ENCODE data around the gene ARL15. TPM values are rescaled to one million over a fixed set of nuclear protein-coding genes. Genes with fewer than 3 reads are reported as not detected.

The ARL15 gene
- total RNA-seq, 4 donors from 2014 or later, result 19.6 to 52.5 (median 30.6) TPM

DNA sequence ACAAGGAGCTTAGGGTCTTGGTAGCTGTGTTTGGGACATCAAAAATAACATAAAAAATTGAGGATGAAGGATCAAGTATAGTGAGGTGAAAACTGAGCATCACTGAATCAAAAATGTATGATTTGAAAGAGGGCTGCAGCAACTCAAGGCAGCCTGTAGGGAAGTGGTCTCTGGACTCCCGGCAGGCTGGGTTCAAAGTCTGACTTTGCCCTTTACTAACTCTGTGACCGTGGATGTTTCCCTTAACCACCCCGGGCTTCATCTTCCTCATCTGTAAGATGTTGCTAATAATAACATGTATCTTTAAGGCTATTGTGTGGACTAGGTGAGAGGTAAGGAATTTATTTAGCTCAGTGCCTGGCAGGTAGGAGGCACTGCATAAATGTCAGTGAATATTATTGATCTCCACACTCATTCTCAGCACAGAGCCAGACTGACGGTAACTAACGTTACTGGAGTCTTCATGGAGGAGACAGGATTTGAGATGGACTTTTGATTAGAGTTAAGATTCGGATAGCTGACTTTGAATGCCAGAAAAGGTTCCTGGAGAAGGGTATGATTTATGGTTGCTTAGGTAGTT, 382.6 kb downstream of the ARL15 start:
- TF ChIP-seq, protein P1, sequence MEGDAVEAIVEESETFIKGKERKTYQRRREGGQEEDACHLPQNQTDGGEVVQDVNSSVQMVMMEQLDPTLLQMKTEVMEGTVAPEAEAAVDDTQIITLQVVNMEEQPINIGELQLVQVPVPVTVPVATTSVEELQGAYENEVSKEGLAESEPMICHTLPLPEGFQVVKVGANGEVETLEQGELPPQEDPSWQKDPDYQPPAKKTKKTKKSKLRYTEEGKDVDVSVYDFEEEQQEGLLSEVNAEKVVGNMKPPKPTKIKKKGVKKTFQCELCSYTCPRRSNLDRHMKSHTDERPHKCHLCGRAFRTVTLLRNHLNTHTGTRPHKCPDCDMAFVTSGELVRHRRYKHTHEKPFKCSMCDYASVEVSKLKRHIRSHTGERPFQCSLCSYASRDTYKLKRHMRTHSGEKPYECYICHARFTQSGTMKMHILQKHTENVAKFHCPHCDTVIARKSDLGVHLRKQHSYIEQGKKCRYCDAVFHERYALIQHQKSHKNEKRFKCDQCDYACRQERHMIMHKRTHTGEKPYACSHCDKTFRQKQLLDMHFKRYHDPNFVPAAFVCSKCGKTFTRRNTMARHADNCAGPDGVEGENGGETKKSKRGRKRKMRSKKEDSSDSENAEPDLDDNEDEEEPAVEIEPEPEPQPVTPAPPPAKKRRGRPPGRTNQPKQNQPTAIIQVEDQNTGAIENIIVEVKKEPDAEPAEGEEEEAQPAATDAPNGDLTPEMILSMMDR (IDR thresholded peaks at IDR 0.05; ENCODE audit: low read depth), result no peak

DNA sequence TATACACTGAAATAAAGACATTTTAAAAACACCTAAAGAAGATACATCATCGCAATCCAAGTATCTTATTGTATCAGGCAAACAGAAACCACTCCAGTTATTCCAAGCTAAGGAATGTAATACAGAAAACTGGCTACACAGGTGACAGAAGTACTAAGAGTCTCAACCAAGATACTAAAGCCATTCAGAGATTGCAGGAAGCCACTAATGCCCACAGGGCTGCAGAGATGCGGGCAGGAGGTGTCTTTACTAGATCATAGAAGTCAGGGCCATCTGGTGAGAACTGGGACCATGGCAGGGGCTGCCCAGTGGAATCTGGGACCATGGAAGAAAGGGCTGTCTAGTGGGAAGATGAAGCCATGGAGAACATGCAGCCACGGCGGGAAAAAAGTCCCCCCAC, 384.3 kb downstream of the ARL15 start:
- TF ChIP-seq, protein P1 (IDR thresholded peaks at IDR 0.05; ENCODE audit: low read depth), result no peak

DNA sequence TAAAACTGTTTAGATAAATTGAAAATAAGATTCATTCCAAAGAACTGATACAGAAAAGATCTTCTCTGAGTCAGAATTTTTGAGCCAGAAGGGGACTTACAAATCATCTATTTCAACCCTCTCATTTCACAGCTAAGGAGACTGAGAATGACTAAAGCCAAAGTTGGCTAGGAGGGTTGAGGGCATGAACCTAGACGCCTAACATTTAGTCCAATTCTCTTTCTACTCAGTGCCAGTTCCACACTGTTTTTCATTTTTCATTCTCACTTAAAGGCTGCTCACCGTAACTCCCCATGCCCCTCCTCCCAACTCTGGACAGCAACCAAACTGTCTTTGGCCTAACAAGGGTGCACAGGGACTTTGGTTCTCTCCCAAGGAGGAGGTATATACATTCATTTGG, 386.0 kb downstream of the ARL15 start:
- TF ChIP-seq, protein P1 (IDR thresholded peaks at IDR 0.05; ENCODE audit: low read depth), result no peak

DNA sequence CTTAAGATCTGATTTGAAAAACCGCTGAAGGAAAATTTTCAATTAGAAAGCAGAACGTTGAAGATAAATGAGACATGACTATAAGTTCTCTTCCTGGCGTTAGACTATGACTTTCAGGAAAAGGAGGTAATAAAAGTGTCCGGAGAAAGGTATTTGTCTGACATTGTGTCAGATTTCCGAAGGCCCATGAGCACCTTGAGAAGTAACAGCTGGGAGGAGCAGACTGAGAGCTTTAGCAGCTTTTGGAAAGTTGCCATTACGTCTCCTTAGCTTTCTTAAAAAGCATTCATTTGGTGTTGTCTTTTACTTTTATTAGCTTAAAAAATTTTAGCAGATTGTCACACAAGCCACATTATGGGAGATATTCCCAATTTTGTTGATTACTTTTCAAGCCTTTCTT, 386.4 kb downstream of the ARL15 start:
- TF ChIP-seq, protein P1 (IDR thresholded peaks at IDR 0.05; ENCODE audit: low read depth), result no peak

DNA sequence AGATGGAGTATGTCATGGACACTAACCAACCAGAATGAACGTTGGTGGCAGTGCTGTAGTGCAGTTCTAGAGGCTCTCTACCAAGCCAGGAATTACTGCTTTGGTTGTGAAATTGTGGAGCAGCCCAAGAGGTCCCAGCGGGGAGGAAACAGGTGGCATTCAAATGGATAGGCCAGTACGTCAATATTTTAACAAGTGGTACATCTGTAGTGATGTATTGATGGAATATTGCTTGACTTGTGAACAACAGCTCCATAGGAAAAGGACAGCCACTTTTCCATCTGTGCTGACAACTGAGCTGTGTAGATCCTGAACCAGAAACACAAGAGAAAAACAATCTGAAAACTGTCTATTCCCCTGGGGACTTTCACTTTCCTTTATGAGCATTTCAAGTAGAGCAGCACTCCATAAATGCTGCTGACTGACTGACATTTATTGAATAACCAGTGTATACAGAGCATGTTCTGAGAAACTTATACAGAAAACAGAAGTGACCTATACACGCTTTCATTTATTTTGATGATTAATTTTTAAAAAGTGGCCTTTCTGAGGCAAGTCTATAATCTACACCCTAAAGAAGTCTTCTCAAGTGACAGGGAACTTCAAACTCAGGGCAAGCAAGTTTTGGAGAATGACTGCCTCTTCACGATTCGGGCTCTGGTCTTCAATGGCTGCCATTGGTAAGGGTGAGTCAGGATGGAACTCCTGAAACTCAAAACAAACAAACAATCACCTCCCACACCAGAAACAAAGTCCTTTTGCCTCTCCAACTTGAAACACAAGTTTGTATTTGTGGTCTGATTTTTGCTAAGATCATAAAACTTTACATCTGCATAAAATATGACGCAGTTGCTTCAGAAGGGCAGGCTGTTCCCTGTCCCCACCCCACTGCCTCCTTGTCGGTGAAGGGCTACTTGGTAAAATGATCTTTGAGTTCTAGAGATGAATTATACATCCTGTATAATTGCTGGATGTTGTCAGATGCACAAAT, 387.6 kb downstream of the ARL15 start:
- TF ChIP-seq, protein P1 (IDR thresholded peaks at IDR 0.05; ENCODE audit: low read depth), result no peak

DNA sequence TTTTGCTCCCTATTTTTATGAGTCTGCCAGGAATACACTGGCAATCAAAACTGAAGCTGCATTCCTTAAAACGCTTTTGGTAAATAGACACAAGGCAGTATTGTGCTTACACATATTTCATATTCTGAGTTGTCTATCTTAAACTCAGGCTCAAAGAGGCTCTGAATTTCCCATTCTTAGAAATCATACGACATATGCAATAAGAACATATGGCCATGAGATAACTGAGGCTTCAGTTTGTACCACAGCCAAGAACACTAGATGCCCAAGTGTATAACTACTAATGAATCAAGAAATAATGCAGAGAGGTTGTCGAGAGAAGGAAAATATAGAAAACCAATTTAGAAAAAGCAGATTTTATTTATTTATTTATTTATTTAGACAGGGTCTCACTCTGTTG, 392.5 kb downstream of the ARL15 start:
- TF ChIP-seq, protein P1 (IDR thresholded peaks at IDR 0.05; ENCODE audit: low read depth), result no peak

DNA sequence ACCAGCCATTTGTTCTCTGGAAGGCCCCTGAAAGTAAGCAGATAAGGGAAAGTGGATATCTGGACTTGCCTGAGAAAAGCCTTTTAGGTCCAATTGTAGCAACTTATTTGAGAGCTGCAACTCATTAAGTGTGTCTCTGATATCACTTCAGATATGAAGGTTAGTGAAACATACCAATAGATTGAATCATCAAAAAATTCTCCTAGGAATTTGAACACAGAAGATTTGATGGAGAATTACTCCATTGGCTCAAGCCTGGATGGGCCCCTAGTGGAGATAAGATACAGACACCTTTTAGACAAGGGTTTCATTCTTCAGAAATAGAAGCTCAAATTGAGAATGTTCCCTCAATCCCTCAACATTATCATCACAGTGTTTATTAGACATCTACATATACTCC, 393.3 kb downstream of the ARL15 start:
- TF ChIP-seq, protein P1 (IDR thresholded peaks at IDR 0.05; ENCODE audit: low read depth), result no peak
